ENCODE data around the gene AWAT1.

- TF ChIP-seq, protein P1, sequence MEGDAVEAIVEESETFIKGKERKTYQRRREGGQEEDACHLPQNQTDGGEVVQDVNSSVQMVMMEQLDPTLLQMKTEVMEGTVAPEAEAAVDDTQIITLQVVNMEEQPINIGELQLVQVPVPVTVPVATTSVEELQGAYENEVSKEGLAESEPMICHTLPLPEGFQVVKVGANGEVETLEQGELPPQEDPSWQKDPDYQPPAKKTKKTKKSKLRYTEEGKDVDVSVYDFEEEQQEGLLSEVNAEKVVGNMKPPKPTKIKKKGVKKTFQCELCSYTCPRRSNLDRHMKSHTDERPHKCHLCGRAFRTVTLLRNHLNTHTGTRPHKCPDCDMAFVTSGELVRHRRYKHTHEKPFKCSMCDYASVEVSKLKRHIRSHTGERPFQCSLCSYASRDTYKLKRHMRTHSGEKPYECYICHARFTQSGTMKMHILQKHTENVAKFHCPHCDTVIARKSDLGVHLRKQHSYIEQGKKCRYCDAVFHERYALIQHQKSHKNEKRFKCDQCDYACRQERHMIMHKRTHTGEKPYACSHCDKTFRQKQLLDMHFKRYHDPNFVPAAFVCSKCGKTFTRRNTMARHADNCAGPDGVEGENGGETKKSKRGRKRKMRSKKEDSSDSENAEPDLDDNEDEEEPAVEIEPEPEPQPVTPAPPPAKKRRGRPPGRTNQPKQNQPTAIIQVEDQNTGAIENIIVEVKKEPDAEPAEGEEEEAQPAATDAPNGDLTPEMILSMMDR (conservative IDR thresholded peaks at IDR 0.05 in 1 of 2, IDR thresholded peaks at IDR 0.05 in 1 of 2; ENCODE audit: extremely low read depth in 1 of 2, insufficient read depth in 1 of 2, low read depth in 1 of 2, low read length in 2 of 2): no peak
- no peak for TF ChIP-seq EZH2 (IDR thresholded peaks at IDR 0.05; ENCODE audit: borderline replicate concordance, low read length)
Measured at GRCh38 chrX:70279081-70279480, 44.6 kb downstream of the AWAT1 start.
